A549 (cell line): ENCODE results near the gene PTPRH. TPM values are rescaled to one million over a fixed set of nuclear protein-coding genes. Genes with fewer than 3 reads are reported as not detected.

Experiments used
- ATAC-seq, 2 experiments: fragments of 200-7000 bp in 1 of 2; fragments of >200 bp in 1 of 2; cut with Nextera tagmentation in 1 of 2; cut with Tn5 transposase in 1 of 2; 3 replicates each; pipeline versions ENCODE4 v1.8.0 to v1.9.1; 2018 to 2020; ENCODE audit warnings: mild to moderate bottlenecking in 1 of 2, moderate library complexity in 1 of 2
- CTCF ChIA-PET: fragments of 300-600 bp; sonication (Branson Sonifier 250); formaldehyde crosslinking; extraction: SDS; loops from one replicate; lab custom pipeline; 2021; ENCODE audit warnings: antibody characterized with exemption, inconsistent platforms; lab: Yijun Ruan, JAX
- POLR2A ChIA-PET: fragments of 350-600 bp; formaldehyde crosslinking; extraction: SDS; loops from one replicate; lab custom pipeline; 2021; ENCODE audit warnings: antibody characterized with exemption, inconsistent platforms; lab: Yijun Ruan, JAX
- DNase-seq, 2 experiments: peaks; one replicate each; pipeline versions ENCODE4 v3.0.0 to v3.0.0-alpha.2; 2011 to 2016; ENCODE audit warnings: low read depth in 1 of 2, low spot score in 1 of 2
- FAIRE-seq: peaks from 2 replicates; lab custom pipeline; 2011; peaks lifted over from hg19 to GRCh38; lab: Jason Lieb, UNC
- H3K27ac ChIP-seq, 2 experiments: fragments of >200 bp; sonication (Bioruptor Twin); formaldehyde crosslinking; 3 replicates each; pipeline ENCODE4 v1.5.1; 2016 to 2017
- H3K4me1 ChIP-seq: fragments of >200 bp; sonication (Bioruptor Twin); formaldehyde crosslinking; 3 replicates; pipeline ENCODE4 v1.6.1; 2016
- H3K4me2 ChIP-seq: fragments of >200 bp; sonication (Bioruptor Twin); formaldehyde crosslinking; 3 replicates; pipeline ENCODE4 v1.6.1; 2016
- H3K4me3 ChIP-seq: fragments of >200 bp; sonication (Bioruptor Twin); formaldehyde crosslinking; 3 replicates; pipeline ENCODE4 v1.5.1; 2016
- H3K9me3 ChIP-seq: fragments of >200 bp; sonication (Bioruptor Twin); formaldehyde crosslinking; 3 replicates; pipeline ENCODE4 v1.6.1; 2016
- CBX8 ChIP-seq: fragments of 200-600 bp; sonication (generic); IDR thresholded peaks from 2 replicates; pipeline ENCODE4 v1.6.1; 2016
- CEBPB ChIP-seq, 2 experiments: fragments of >200 bp in 1 of 2; sonication (Bioruptor Twin) in 1 of 2; formaldehyde crosslinking in 1 of 2; IDR thresholded peaks; 2 replicates each; pipeline ENCODE4 v1.6.1; 2012 to 2016
- EHF ChIP-seq: fragments of 250-450 bp; sonication (Bioruptor Pico); IDR thresholded peaks from 2 replicates; pipeline ENCODE4 v1.5.0; 2020; ENCODE audit warnings: mild to moderate bottlenecking
- EHMT2 ChIP-seq: fragments of 200-600 bp; sonication (generic); IDR thresholded peaks from 2 replicates; pipeline ENCODE4 v1.6.1; 2016; ENCODE audit warnings: antibody characterized with exemption, low read depth, mild to moderate bottlenecking, moderate library complexity
- ELK1 ChIP-seq: fragments of 150-350 bp; IDR thresholded peaks from 2 replicates; pipeline ENCODE4 v1.6.1; 2014; ENCODE audit warnings: low read depth, mild to moderate bottlenecking, low read length
- ESRRA ChIP-seq: fragments of 150-350 bp; IDR thresholded peaks from 2 replicates; pipeline ENCODE4 v1.6.1; 2014; ENCODE audit warnings: mild to moderate bottlenecking, low read length, borderline replicate concordance
- FOXS1 ChIP-seq: fragments of 250-450 bp; sonication (Bioruptor Pico); IDR thresholded peaks from 2 replicates; pipeline ENCODE4 v1.5.0; 2020; ENCODE audit warnings: mild to moderate bottlenecking, moderate library complexity
- HEYL ChIP-seq: fragments of 250-450 bp; sonication (Bioruptor Pico); IDR thresholded peaks from 2 replicates; pipeline ENCODE4 v1.8.0; 2021; ENCODE audit warnings: mild to moderate bottlenecking, moderate library complexity
- JUN ChIP-seq, 2 experiments: fragments of >200 bp; sonication (Bioruptor Twin); formaldehyde crosslinking; IDR thresholded peaks; 2 replicates in 1 of 2; 3 replicates in 1 of 2; pipeline ENCODE4 v1.6.1; 2016 to 2017
- KDM1A ChIP-seq: fragments of 200-600 bp; sonication (generic); IDR thresholded peaks from 2 replicates; pipeline ENCODE4 v1.6.1; 2016; ENCODE audit warnings: low read depth, mild to moderate bottlenecking
- MAFK ChIP-seq: fragments of 450-650 bp; IDR thresholded peaks from 2 replicates; pipeline ENCODE4 v1.6.1; 2014; ENCODE audit not compliant: partially characterized antibody
- NR3C1 ChIP-seq: fragments of >200 bp; sonication (Bioruptor Twin); formaldehyde crosslinking; IDR thresholded peaks from 3 replicates; pipeline ENCODE4 v1.6.1; 2017
- PHF8 ChIP-seq: fragments of 200-600 bp; sonication (generic); IDR thresholded peaks from 2 replicates; pipeline ENCODE4 v1.6.1; 2016; ENCODE audit warnings: low read depth, mild to moderate bottlenecking, antibody characterized with exemption, moderate library complexity, borderline replicate concordance
- RCOR1 ChIP-seq: fragments of 150-350 bp; IDR thresholded peaks from 2 replicates; pipeline ENCODE4 v1.6.1; 2014; ENCODE audit warnings: antibody characterized with exemption, low read length, low read depth
- RNF2 ChIP-seq: fragments of 200-600 bp; sonication (generic); IDR thresholded peaks from 2 replicates; pipeline ENCODE4 v1.6.1; 2016; ENCODE audit warnings: low read depth, mild to moderate bottlenecking, antibody characterized with exemption, moderate library complexity, borderline replicate concordance
- ZFP36 ChIP-seq: fragments of 450-650 bp; IDR thresholded peaks from 2 replicates; pipeline ENCODE4 v1.6.1; 2014; ENCODE audit warnings: borderline replicate concordance; ENCODE audit not compliant: partially characterized antibody
- WGBS: methylation state at CpG from one replicate; pipeline ENCODE4 v1.1.6; 2017; ENCODE audit errors: missing lambda C conversion rate; 5-methylcytosine and 5-hydroxymethylcytosine counted together
- polyA plus RNA-seq, 4 experiments: library from polyadenylated mRNA; depleted of rRNA in 3 of 4; stranded (reverse); fragments of >200 nt; fragmentation: RNase III in 1 of 4; extraction: RNeasy Plus Mini Kit Qiagen cat#74134 plus additional on column Dnase treatment in 1 of 4; gene quantifications; 2 replicates in 3 of 4; 3 replicates in 1 of 4; pipeline ENCODE4 v1.2.3, GENCODE V29; 2011 to 2017
- TF ChIP-seq, protein P1 (sequence below): fragments of >200 bp; sonication (Bioruptor Twin); formaldehyde crosslinking; IDR thresholded peaks from 3 replicates; pipeline ENCODE4 v1.5.1; 2016
- TF ChIP-seq, protein P2 (sequence below): IDR thresholded peaks from 2 replicates; pipeline ENCODE4 v1.6.1; 2012
- TF ChIP-seq, protein P3 (sequence below): fragments of 450-650 bp; IDR thresholded peaks from 2 replicates; pipeline ENCODE4 v1.6.1; 2014; ENCODE audit warnings: antibody characterized with exemption
- TF ChIP-seq, protein P4 (sequence below): fragments of 250-450 bp; sonication (Bioruptor Pico); IDR thresholded peaks from 2 replicates; pipeline ENCODE4 v1.5.0; 2020; ENCODE audit warnings: low read depth, mild to moderate bottlenecking, moderate library complexity
- TF ChIP-seq, protein P5 (sequence below): fragments of 200-600 bp; sonication (generic); IDR thresholded peaks from 2 replicates; pipeline ENCODE4 v1.6.1; 2016; ENCODE audit warnings: antibody characterized with exemption, mild to moderate bottlenecking, moderate library complexity

PTPRH gene
- polyA plus RNA-seq, 2 of the 4 experiments (the other 2 are of a cell fraction) = 1.6 to 4.2 TPM

DNA sequence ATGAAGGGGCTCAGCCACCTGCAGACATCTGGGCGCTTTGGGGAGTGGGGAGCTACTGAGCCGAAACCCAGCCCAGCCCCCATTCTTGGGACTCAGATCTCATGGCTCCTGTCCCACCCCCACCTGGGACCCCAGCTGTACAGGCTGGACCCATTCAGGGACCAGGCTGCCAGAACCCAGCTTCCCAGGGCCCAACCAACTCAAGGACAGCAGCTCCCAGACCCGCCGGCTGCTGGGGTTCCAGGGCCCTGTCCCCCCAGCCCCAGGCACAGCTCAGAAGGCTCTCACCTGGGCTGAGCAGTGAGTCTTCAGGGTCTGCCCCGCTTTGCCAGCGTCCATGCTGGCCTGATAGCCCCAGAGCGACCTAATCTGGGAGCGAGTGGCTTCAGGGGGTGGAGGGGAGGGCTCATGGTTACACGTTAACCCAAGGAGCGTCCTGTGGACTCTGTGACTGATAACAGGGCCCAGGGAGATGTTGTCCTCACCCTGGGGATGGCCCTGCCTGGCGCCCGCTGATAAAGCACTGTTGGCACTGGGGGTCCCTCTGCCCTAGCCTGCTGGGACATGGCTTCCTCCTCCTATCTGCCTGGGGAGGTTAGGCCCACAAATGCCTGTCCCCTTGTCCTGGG lies 19.2 kb upstream of the PTPRH start, which contains the start of gene TMEM86B (continued):
- TF ChIP-seq, protein P1, sequence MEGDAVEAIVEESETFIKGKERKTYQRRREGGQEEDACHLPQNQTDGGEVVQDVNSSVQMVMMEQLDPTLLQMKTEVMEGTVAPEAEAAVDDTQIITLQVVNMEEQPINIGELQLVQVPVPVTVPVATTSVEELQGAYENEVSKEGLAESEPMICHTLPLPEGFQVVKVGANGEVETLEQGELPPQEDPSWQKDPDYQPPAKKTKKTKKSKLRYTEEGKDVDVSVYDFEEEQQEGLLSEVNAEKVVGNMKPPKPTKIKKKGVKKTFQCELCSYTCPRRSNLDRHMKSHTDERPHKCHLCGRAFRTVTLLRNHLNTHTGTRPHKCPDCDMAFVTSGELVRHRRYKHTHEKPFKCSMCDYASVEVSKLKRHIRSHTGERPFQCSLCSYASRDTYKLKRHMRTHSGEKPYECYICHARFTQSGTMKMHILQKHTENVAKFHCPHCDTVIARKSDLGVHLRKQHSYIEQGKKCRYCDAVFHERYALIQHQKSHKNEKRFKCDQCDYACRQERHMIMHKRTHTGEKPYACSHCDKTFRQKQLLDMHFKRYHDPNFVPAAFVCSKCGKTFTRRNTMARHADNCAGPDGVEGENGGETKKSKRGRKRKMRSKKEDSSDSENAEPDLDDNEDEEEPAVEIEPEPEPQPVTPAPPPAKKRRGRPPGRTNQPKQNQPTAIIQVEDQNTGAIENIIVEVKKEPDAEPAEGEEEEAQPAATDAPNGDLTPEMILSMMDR = no peak
- TF ChIP-seq JUN (IDR thresholded peaks at IDR 0.05) = no peak

- 94% methylated on average over 17 of the region's 17 CpGs for WGBS
- no peak for FAIRE-seq
Observed at GRCh38 chr19:55228015-55228391, 18.7 kb upstream of the PTPRH start.

More at GRCh38 chr19:55228015-55228391, 18.7 kb upstream of the PTPRH start:
- ChIA-PET POLR2A (interaction anchor here (1.7 kb wide), 1 partner anchor 31 kb away, joined by 6 read pairs; the partner anchor contains the start of gene PPP6R1), CTCF (interaction anchor here (0.6 to 2.6 kb wide), 7 partner anchors 8 to 191 kb away, joined by 3 to 11 read pairs (median 4); partner anchors contain the start of gene DNAAF3)
- TF ChIP-seq ESRRA (no peak), EHMT2 (no peak), CEBPB (IDR thresholded peaks at IDR 0.05) (no peak), MAFK (no peak), EHF (CRISPR knock-in tag) (no peak), ELK1 (no peak), FOXS1 (CRISPR knock-in tag) (no peak), RNF2 (no peak), KDM1A (no peak), NR3C1 (no peak), PHF8 (no peak), RCOR1 (no peak), ZFP36 (no peak), CBX8 (no peak), HEYL (no peak)
- TF ChIP-seq, protein P1 = no peak
- TF ChIP-seq, protein P2, sequence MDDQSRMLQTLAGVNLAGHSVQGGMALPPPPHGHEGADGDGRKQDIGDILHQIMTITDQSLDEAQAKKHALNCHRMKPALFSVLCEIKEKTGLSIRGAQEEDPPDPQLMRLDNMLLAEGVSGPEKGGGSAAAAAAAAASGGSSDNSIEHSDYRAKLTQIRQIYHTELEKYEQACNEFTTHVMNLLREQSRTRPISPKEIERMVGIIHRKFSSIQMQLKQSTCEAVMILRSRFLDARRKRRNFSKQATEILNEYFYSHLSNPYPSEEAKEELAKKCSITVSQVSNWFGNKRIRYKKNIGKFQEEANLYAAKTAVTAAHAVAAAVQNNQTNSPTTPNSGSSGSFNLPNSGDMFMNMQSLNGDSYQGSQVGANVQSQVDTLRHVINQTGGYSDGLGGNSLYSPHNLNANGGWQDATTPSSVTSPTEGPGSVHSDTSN = no peak
- TF ChIP-seq, protein P3, sequence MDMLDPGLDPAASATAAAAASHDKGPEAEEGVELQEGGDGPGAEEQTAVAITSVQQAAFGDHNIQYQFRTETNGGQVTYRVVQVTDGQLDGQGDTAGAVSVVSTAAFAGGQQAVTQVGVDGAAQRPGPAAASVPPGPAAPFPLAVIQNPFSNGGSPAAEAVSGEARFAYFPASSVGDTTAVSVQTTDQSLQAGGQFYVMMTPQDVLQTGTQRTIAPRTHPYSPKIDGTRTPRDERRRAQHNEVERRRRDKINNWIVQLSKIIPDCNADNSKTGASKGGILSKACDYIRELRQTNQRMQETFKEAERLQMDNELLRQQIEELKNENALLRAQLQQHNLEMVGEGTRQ = no peak
- TF ChIP-seq, protein P4, sequence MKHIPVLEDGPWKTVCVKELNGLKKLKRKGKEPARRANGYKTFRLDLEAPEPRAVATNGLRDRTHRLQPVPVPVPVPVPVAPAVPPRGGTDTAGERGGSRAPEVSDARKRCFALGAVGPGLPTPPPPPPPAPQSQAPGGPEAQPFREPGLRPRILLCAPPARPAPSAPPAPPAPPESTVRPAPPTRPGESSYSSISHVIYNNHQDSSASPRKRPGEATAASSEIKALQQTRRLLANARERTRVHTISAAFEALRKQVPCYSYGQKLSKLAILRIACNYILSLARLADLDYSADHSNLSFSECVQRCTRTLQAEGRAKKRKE (CRISPR knock-in tag) = no peak
- TF ChIP-seq, protein P5, sequence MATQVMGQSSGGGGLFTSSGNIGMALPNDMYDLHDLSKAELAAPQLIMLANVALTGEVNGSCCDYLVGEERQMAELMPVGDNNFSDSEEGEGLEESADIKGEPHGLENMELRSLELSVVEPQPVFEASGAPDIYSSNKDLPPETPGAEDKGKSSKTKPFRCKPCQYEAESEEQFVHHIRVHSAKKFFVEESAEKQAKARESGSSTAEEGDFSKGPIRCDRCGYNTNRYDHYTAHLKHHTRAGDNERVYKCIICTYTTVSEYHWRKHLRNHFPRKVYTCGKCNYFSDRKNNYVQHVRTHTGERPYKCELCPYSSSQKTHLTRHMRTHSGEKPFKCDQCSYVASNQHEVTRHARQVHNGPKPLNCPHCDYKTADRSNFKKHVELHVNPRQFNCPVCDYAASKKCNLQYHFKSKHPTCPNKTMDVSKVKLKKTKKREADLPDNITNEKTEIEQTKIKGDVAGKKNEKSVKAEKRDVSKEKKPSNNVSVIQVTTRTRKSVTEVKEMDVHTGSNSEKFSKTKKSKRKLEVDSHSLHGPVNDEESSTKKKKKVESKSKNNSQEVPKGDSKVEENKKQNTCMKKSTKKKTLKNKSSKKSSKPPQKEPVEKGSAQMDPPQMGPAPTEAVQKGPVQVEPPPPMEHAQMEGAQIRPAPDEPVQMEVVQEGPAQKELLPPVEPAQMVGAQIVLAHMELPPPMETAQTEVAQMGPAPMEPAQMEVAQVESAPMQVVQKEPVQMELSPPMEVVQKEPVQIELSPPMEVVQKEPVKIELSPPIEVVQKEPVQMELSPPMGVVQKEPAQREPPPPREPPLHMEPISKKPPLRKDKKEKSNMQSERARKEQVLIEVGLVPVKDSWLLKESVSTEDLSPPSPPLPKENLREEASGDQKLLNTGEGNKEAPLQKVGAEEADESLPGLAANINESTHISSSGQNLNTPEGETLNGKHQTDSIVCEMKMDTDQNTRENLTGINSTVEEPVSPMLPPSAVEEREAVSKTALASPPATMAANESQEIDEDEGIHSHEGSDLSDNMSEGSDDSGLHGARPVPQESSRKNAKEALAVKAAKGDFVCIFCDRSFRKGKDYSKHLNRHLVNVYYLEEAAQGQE = no peak
- H3K27ac ChIP-seq = peak overlapping the region in 1 of 2 experiments; percentile 32; a peak in 1 of 6 replicates
- H3K9me3 ChIP-seq = no peaks in the 10 kb centered on the region
- no peak overlapping the region for H3K4me2 ChIP-seq
- no peak overlapping the region for H3K4me3 ChIP-seq
- no peak for ATAC-seq
- no peak for DNase-seq
- H3K4me1 ChIP-seq = peaks cover 19% of the 10 kb centered on the region
